ENCODE results near the gene RANBP6. TPM values are rescaled to one million over a fixed set of nuclear protein-coding genes. Genes with fewer than 3 reads are reported as not detected.

Gene RANBP6
- total and polyA plus RNA-seq, 4 donors = 5.8 to 19.5 (median 12.3) TPM

GRCh38 chr9:5988265-5988664 is 27.2 kb downstream of the RANBP6 start:
- 93% methylated on average over 5 of the region's 5 CpGs for WGBS, 2 donors

GRCh38 chr9:5983042-5983441 is 32.4 kb downstream of the RANBP6 start:
- ATAC-seq (ENCODE audit: insufficient read depth, low FRiP score) (no peak), DNase-seq (no peak)
- Histone ChIP-seq H3K4me3 (no peak overlapping the region), H3K36me3 (ENCODE audit: control insufficient read depth in 4 of 4, insufficient read depth in 4 of 4, low read length in 4 of 4) (peaks cover 5 to 16% (median 6%) of the 10 kb centered on the region in 4 donors), H3K9ac (ENCODE audit: insufficient read depth in 1 of 2, low read length in 2 of 2) (no peak overlapping the region), H3K27me3 (ENCODE audit: control insufficient read depth in 3 of 3, insufficient read depth in 3 of 3, low read length in 2 of 3) (no peaks in the 10 kb centered on the region), H3K9me3 (ENCODE audit: control insufficient read depth in 4 of 4, insufficient read depth in 3 of 4, low read length in 3 of 4) (no peaks in the 10 kb centered on the region), H3K4me1 (ENCODE audit: control insufficient read depth in 5 of 5, insufficient read depth in 5 of 5, low read length in 5 of 5) (peaks cover 0 to 3% (median 0%) of the 10 kb centered on the region in 5 donors), H3K27ac (ENCODE audit: low read depth in 1 of 2, low read length in 1 of 2) (no peak overlapping the region)
- 97 to 98% methylated on average over 2 of the region's 2 CpGs for WGBS, 2 donors
- no peak for TF ChIP-seq CTCF (IDR thresholded peaks at IDR 0.05; ENCODE audit: control extremely low read depth, extremely low read depth)

More at GRCh38 chr9:5988265-5988664, 27.2 kb downstream of the RANBP6 start:
- Histone ChIP-seq H3K36me3 (ENCODE audit: control insufficient read depth in 4 of 4, insufficient read depth in 4 of 4, low read length in 4 of 4) (peaks cover 0 to 12% (median 3%) of the 10 kb centered on the region in 4 donors), H3K27me3 (ENCODE audit: control insufficient read depth in 3 of 3, insufficient read depth in 3 of 3, low read length in 2 of 3) (no peaks in the 10 kb centered on the region), H3K9ac (ENCODE audit: insufficient read depth in 1 of 2, low read length in 2 of 2) (no peak overlapping the region), H3K27ac (ENCODE audit: low read depth in 1 of 2, low read length in 1 of 2) (no peak overlapping the region), H3K4me3 (no peak overlapping the region), H3K9me3 (ENCODE audit: control insufficient read depth in 4 of 4, insufficient read depth in 3 of 4, low read length in 3 of 4) (no peaks in the 10 kb centered on the region), H3K4me1 (ENCODE audit: control insufficient read depth in 5 of 5, insufficient read depth in 5 of 5, low read length in 5 of 5) (peaks cover 0 to 3% (median 0%) of the 10 kb centered on the region in 5 donors)
- DNase-seq (no peak), ATAC-seq (ENCODE audit: insufficient read depth, low FRiP score) (no peak)
- TF ChIP-seq CTCF (IDR thresholded peaks at IDR 0.05; ENCODE audit: control extremely low read depth, extremely low read depth) = no peak

- Histone ChIP-seq H3K36me3 (ENCODE audit: control insufficient read depth in 4 of 4, insufficient read depth in 4 of 4, low read length in 4 of 4) (peaks cover 5 to 16% (median 6%) of the 10 kb centered on the region in 4 donors), H3K27me3 (ENCODE audit: control insufficient read depth in 3 of 3, insufficient read depth in 3 of 3, low read length in 2 of 3) (no peaks in the 10 kb centered on the region), H3K4me3 (no peak overlapping the region), H3K4me1 (ENCODE audit: control insufficient read depth in 5 of 5, insufficient read depth in 5 of 5, low read length in 5 of 5) (peaks cover 0 to 2% (median 0%) of the 10 kb centered on the region in 5 donors), H3K9ac (ENCODE audit: insufficient read depth in 1 of 2, low read length in 2 of 2) (no peak overlapping the region), H3K9me3 (ENCODE audit: control insufficient read depth in 4 of 4, insufficient read depth in 3 of 4, low read length in 3 of 4) (no peaks in the 10 kb centered on the region), H3K27ac (ENCODE audit: low read depth in 1 of 2, low read length in 1 of 2) (no peak overlapping the region)
- no peak for TF ChIP-seq CTCF (IDR thresholded peaks at IDR 0.05; ENCODE audit: control extremely low read depth, extremely low read depth)
- DNase-seq (peak in 2 of 3 donors; percentile 46 to 64), ATAC-seq (ENCODE audit: insufficient read depth, low FRiP score) (no peak)
- 82 to 89% methylated on average over 2 of the region's 2 CpGs for WGBS, 2 donors
Measured at GRCh38 chr9:5982317-5982716, 33.1 kb downstream of the RANBP6 start.

- ATAC-seq (ENCODE audit: insufficient read depth, low FRiP score) (no peak), DNase-seq (no peak)
- H3K9ac ChIP-seq (ENCODE audit: insufficient read depth in 1 of 2, low read length in 2 of 2) = no peak overlapping the region
- peaks cover 2 to 22% (median 10%) of the 10 kb centered on the region in 4 donors for H3K36me3 ChIP-seq (ENCODE audit: control insufficient read depth in 4 of 4, insufficient read depth in 4 of 4, low read length in 4 of 4)
- H3K27me3 ChIP-seq (ENCODE audit: control insufficient read depth in 3 of 3, insufficient read depth in 3 of 3, low read length in 2 of 3) = no peaks in the 10 kb centered on the region
- peaks cover 0 to 2% (median 0%) of the 10 kb centered on the region in 4 donors for H3K9me3 ChIP-seq (ENCODE audit: control insufficient read depth in 4 of 4, insufficient read depth in 3 of 4, low read length in 3 of 4)
- TF ChIP-seq CTCF (IDR thresholded peaks at IDR 0.05; ENCODE audit: control extremely low read depth, extremely low read depth) = no peak
- no peak overlapping the region for H3K4me3 ChIP-seq
- WGBS, 2 donors = 76 to 97% methylated on average over 1 of the region's 1 CpG
- H3K4me1 ChIP-seq (ENCODE audit: control insufficient read depth in 5 of 5, insufficient read depth in 5 of 5, low read length in 5 of 5) = peaks cover 0 to 7% (median 0%) of the 10 kb centered on the region in 5 donors
- no peak overlapping the region for H3K27ac ChIP-seq (ENCODE audit: low read depth in 1 of 2, low read length in 1 of 2)
Measured at GRCh38 chr9:5978523-5978922, 36.9 kb downstream of the RANBP6 start.

Measured in lung (tissue), 12 donors.